PC-3 (cell line): ENCODE results near the gene NR2C2. TPM values are rescaled to one million over a fixed set of nuclear protein-coding genes. Genes with fewer than 3 reads are reported as not detected.

ENCODE experiments used
- ATAC-seq: fragments of 200-7000 bp; cut with Tn5 transposase; 2 replicates; pipeline ENCODE4 v1.9.1; 2020; ENCODE audit warnings: mild to moderate bottlenecking, moderate library complexity
- Bru-seq: library from RNA; stranded (reverse); fragments of 400-500 nt; gene quantifications from one replicate; lab custom pipeline; 2021; lab: Mats Ljungman, UMichigan
- BruChase-seq, 2 experiments: library from RNA; stranded (reverse); fragments of 400-500 nt; gene quantifications; one replicate each; lab custom pipeline; 2021; lab: Mats Ljungman, UMichigan
- BruUV-seq: library from RNA; stranded (reverse); fragments of 400-500 nt; replicated peaks from 2 replicates; lab custom pipeline; 2021; lab: Mats Ljungman, UMichigan
- CTCF ChIA-PET: fragments of 300-600 bp; sonication (Branson Sonifier 250); formaldehyde crosslinking; loops from one replicate; lab custom pipeline; 2022; ENCODE audit warnings: antibody characterized with exemption; lab: Charles Lee
- POLR2A ChIA-PET: fragments of 300-600 bp; sonication (Branson Sonifier 250); formaldehyde crosslinking; loops from one replicate; lab custom pipeline; 2022; ENCODE audit warnings: antibody characterized with exemption; ENCODE audit not compliant: unreplicated experiment; lab: Charles Lee
- DNase-seq: peaks from one replicate; pipeline ENCODE4 v3.0.0-alpha.2; 2015
- H2AFZ ChIP-seq: fragments of 300-600 bp; sonication (generic); 2 replicates; pipeline ENCODE4 v1.6.0; 2016; ENCODE audit warnings: antibody characterized with exemption, low read length
- H3F3A ChIP-seq: fragments of 300-600 bp; sonication (generic); one replicate; pipeline ENCODE4 v1.6.0; 2017; ENCODE audit warnings: antibody characterized with exemption, low read length, control low read depth, mild to moderate bottlenecking; ENCODE audit not compliant: unreplicated experiment
- H3K27ac ChIP-seq: fragments of 300-600 bp; sonication (generic); 2 replicates; pipeline ENCODE4 v1.5.1; 2016; ENCODE audit warnings: mild to moderate bottlenecking, low read length
- H3K27me3 ChIP-seq: fragments of 300-600 bp; sonication (generic); 2 replicates; pipeline ENCODE4 v1.6.1; 2016; ENCODE audit warnings: low read length, mixed read lengths
- H3K36me3 ChIP-seq: fragments of 300-600 bp; sonication (generic); 2 replicates; pipeline ENCODE4 v1.6.1; 2016; ENCODE audit warnings: low read depth, mixed run types, low read length, mixed read lengths
- H3K4me1 ChIP-seq: fragments of 300-600 bp; sonication (generic); 2 replicates; pipeline ENCODE4 v1.5.1; 2016; ENCODE audit warnings: low read length; ENCODE audit not compliant: insufficient read depth
- H3K4me2 ChIP-seq: fragments of 300-600 bp; sonication (generic); 2 replicates; pipeline ENCODE4 v1.6.0; 2016; ENCODE audit warnings: low read length
- H3K4me3 ChIP-seq: fragments of 300-600 bp; sonication (generic); 2 replicates; pipeline ENCODE4 v1.5.1; 2016; ENCODE audit warnings: mild to moderate bottlenecking, low read length, mixed read lengths
- H3K79me2 ChIP-seq: fragments of 300-600 bp; sonication (generic); 2 replicates; pipeline ENCODE4 v1.6.1; 2017; ENCODE audit warnings: low read length, mixed read lengths
- H3K9ac ChIP-seq: fragments of 300-600 bp; sonication (generic); 2 replicates; pipeline ENCODE4 v1.6.0; 2016; ENCODE audit warnings: mild to moderate bottlenecking, low read length
- H3K9me2 ChIP-seq: fragments of 300-600 bp; sonication (generic); replicated peaks from 2 replicates; pipeline ENCODE4 v1.6.1; 2016; ENCODE audit warnings: mixed run types, low read length, mixed read lengths
- H3K9me3 ChIP-seq: fragments of 300-600 bp; sonication (generic); 2 replicates; pipeline ENCODE4 v1.6.1; 2016; ENCODE audit warnings: low read length, mixed read lengths
- H4K20me1 ChIP-seq: fragments of 300-600 bp; sonication (generic); 2 replicates; pipeline ENCODE4 v1.6.1; 2016; ENCODE audit warnings: low read length, mixed read lengths
- EZH2 ChIP-seq: fragments of 300-600 bp; sonication (generic); IDR thresholded peaks from one replicate; pipeline ENCODE4 v1.6.1; 2017; ENCODE audit warnings: antibody characterized with exemption, mild to moderate bottlenecking, low read length; ENCODE audit not compliant: unreplicated experiment
- EZH2phosphoT487 ChIP-seq: fragments of 300-600 bp; sonication (generic); IDR thresholded peaks from 2 replicates; pipeline ENCODE4 v1.6.1; 2018; ENCODE audit warnings: mild to moderate bottlenecking, antibody characterized with exemption, low read length, borderline replicate concordance
- intact Hi-C: fragments of 100-400 bp; cut with micrococcal nuclease; formaldehyde crosslinking; loops from 2 replicates; pipeline ENCODE4 v1.9.0; 2023
- long read RNA-seq: library from polyadenylated mRNA; unstranded; transcript quantifications from one replicate; pipeline ENCODE4 v2.0.0, GENCODE V29; 2021; ENCODE audit not compliant: unreplicated experiment
- total RNA-seq: library from RNA; depleted of rRNA; stranded (reverse); fragments of >200 nt; gene quantifications from 2 replicates; pipeline ENCODE4 v1.2.3, GENCODE V29; 2014; rRNA removed
- TF ChIP-seq, protein P1 (sequence below): fragments of 300-600 bp; sonication (generic); conservative IDR thresholded peaks from 2 replicates; pipeline ENCODE4 v1.5.1; 2017; ENCODE audit warnings: antibody characterized with exemption, low read depth, mild to moderate bottlenecking, low read length

NR2C2 gene
- total RNA-seq (21.9 and 22.7 TPM in 2 replicates), Bru-seq, nascent RNA (percentile 84 among the genes with signal in this experiment), BruChase-seq, experiment 1, labeled RNA remaining after a 6-hour chase (percentile 83 among the genes with signal in this experiment), BruChase-seq, experiment 2, labeled RNA remaining after a 2-hour chase (percentile 88 among the genes with signal in this experiment)
- long read RNA-seq, partial matches to known transcripts = 3 of 15 reads
- long read RNA-seq, other reads (novel, unspliced or antisense) = 7 of 15 reads

DNA sequence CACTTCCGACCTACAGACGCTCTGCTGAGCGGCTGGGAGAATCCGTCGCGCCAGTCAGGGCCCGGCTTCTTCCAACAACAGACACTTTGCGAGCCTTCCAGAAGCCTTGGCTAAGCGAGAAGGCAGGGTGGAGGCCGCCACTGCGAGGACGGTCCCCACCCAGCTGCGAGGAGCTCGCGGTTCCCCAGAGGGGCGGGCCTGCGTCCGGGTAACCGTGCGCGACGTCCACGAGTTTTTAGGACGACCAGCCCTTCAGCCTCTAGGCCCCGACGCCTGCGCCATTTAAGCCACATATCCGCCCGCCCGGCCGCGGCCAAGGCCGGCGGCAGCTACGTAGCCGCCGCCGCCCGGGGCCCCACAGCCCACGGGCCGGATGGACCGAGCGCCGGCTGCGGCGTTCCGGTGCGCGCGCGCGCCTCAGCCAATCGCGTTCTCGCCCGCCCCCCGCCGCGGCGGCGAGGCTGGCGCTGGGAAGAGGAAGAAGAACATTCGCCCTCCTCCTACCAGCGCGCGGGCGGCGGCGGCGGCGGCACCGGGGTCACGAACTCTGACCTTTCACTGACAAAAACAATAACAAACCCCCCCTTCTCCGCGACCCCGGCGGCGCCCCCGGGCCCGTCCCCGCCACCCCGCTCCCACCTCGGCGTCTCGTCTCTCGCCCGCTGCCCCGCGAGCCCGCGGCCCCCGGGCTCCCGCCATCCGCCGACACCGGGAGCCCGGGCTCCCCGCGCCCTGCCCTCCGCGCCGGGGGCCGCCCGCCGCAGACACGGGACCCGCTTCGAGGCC lies at the start of gene NR2C2:
Gene NR2C2, plus strand, starts transcription at position 484 of the 786 bp plus-strand sequence. CDS start 56,332 bp downstream, outside the sequence.
- ChIA-PET CTCF (interaction anchor here (0.6 kb wide), 1 partner anchor 19 kb away, joined by 3 read pairs; no protein-coding TSS in a partner anchor), POLR2A (interaction anchor here (0.6 kb wide), 1 partner anchor 88 kb away, joined by 4 read pairs; no protein-coding TSS in a partner anchor)
- no TSS peak for BruUV-seq
- Histone ChIP-seq H3K9me2 (no peaks in the 10 kb centered on the region), H2AFZ (peak within 1 kb of the TSS; percentile 94), H3K27me3 (no peaks in the 10 kb centered on the region), H3K4me3 (peak within 1 kb of the TSS; percentile 91), H3K27ac (peak within 1 kb of the TSS; percentile 97), H3K9ac (peak within 1 kb of the TSS; percentile 99), H3F3A (no peaks in the 10 kb centered on the region), H3K9me3 (no peaks in the 10 kb centered on the region), H3K4me1 (peaks cover 16% of the 10 kb centered on the region; the same call in 1 of the 2 replicates), H3K79me2 (peaks cover 74% of the 10 kb centered on the region), H4K20me1 (peaks cover 4% of the 10 kb centered on the region; the same call in 1 of the 2 replicates), H3K36me3 (peaks cover 11% of the 10 kb centered on the region; the same call in 1 of the 2 replicates), H3K4me2 (peak within 1 kb of the TSS; percentile 86)
- ATAC-seq (peak; percentile 71), DNase-seq (peak; percentile 88)
- intact Hi-C loops = loop anchor here (2.0 kb wide), 1 partner anchor 52 kb away; no protein-coding TSS in a partner anchor
- TF ChIP-seq EZH2 = no peak
- TF ChIP-seq, protein P1, sequence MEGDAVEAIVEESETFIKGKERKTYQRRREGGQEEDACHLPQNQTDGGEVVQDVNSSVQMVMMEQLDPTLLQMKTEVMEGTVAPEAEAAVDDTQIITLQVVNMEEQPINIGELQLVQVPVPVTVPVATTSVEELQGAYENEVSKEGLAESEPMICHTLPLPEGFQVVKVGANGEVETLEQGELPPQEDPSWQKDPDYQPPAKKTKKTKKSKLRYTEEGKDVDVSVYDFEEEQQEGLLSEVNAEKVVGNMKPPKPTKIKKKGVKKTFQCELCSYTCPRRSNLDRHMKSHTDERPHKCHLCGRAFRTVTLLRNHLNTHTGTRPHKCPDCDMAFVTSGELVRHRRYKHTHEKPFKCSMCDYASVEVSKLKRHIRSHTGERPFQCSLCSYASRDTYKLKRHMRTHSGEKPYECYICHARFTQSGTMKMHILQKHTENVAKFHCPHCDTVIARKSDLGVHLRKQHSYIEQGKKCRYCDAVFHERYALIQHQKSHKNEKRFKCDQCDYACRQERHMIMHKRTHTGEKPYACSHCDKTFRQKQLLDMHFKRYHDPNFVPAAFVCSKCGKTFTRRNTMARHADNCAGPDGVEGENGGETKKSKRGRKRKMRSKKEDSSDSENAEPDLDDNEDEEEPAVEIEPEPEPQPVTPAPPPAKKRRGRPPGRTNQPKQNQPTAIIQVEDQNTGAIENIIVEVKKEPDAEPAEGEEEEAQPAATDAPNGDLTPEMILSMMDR = no peak
- no peak for TF ChIP-seq EZH2phosphoT487

DNA sequence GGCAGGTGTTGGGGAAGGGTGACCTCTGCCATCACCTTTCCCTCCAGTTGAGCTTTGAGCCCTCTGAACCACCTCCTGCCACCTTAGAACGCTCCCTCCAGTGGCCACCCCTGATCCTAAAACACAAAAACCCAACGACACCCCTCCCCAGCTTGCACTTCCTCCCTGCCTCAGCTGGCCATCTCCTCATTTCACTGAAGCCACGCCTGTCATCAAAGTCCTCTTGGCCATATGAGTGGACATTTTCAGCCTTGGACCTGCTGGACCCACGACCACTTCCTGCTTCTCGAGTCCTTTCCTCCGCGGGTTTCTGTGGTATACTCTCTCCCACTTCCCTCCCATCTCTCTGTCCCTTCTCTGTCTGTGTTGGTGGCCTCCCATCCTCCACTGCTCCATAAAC lies 48.5 kb upstream of the NR2C2 start:
- Histone ChIP-seq H3K9ac (no peak overlapping the region), H3K36me3 (no peaks in the 10 kb centered on the region), H3K9me2 (no peaks in the 10 kb centered on the region), H3K79me2 (no peaks in the 10 kb centered on the region), H3K27me3 (peaks cover 29% of the 10 kb centered on the region), H4K20me1 (no peaks in the 10 kb centered on the region), H3K4me1 (no peaks in the 10 kb centered on the region), H2AFZ (no peak overlapping the region), H3K9me3 (no peaks in the 10 kb centered on the region), H3K4me2 (no peak overlapping the region), H3K27ac (no peak overlapping the region), H3K4me3 (no peak overlapping the region), H3F3A (no peaks in the 10 kb centered on the region)
- no TSS peak for BruUV-seq
- intact Hi-C loops = no loop called here
- ATAC-seq (no peak), DNase-seq (no peak)
- POLR2A ChIA-PET = no interaction called here
- no peak for TF ChIP-seq EZH2phosphoT487
- TF ChIP-seq, protein P1 = no peak
- TF ChIP-seq EZH2 = no peak
- CTCF ChIA-PET = no interaction called here
